AG09319 (cell line): ENCODE results near the gene ARHGAP15.

Source experiments
- DNase-seq: peaks from one replicate; pipeline ENCODE4 v3.0.0-alpha.2; 2010; ENCODE audit warnings: low read depth; ENCODE audit errors: extremely low read depth
- CTCF ChIP-seq: IDR thresholded peaks from 2 replicates; pipeline ENCODE4 v1.5.1; 2011; ENCODE audit warnings: low read depth, mild to moderate bottlenecking, inconsistent platforms, low read length, moderate library complexity

The ARHGAP15 gene

GRCh38 chr2:143190431-143190830, 61.2 kb downstream of the ARHGAP15 start:
- no peak for TF ChIP-seq CTCF
- no peak for DNase-seq

- TF ChIP-seq CTCF: no peak
- DNase-seq: no peak
Observed at GRCh38 chr2:143192106-143192505, 62.9 kb downstream of the ARHGAP15 start.

GRCh38 chr2:143192716-143193115, 63.5 kb downstream of the ARHGAP15 start:
- TF ChIP-seq CTCF: no peak

GRCh38 chr2:143193121-143193520, 63.9 kb downstream of the ARHGAP15 start:
- TF ChIP-seq CTCF: no peak
- DNase-seq: no peak

More at GRCh38 chr2:143192716-143193115, 63.5 kb downstream of the ARHGAP15 start:
- no peak for DNase-seq

- no peak for TF ChIP-seq CTCF
- no peak for DNase-seq
Observed at GRCh38 chr2:143195511-143195910, 66.3 kb downstream of the ARHGAP15 start.

- TF ChIP-seq CTCF: no peak
- DNase-seq: no peak
Observed at GRCh38 chr2:143204062-143204461, 74.8 kb downstream of the ARHGAP15 start.

- peak; percentile 28 for TF ChIP-seq CTCF
- DNase-seq: no peak
Observed at GRCh38 chr2:143205106-143205764, 76.0 kb downstream of the ARHGAP15 start.
